SH-SY5Y (cell line): ENCODE measurements around the gene DARS1.

Experiments used
- GATA2 ChIP-seq: IDR thresholded peaks from 2 replicates; pipeline ENCODE4 v1.6.1; 2011; ENCODE audit warnings: mild to moderate bottlenecking, low read depth, low read length
- GATA3 ChIP-seq: IDR thresholded peaks from 2 replicates; pipeline ENCODE4 v1.6.1; 2011; ENCODE audit warnings: low read depth, mild to moderate bottlenecking, low read length, moderate library complexity

DNA sequence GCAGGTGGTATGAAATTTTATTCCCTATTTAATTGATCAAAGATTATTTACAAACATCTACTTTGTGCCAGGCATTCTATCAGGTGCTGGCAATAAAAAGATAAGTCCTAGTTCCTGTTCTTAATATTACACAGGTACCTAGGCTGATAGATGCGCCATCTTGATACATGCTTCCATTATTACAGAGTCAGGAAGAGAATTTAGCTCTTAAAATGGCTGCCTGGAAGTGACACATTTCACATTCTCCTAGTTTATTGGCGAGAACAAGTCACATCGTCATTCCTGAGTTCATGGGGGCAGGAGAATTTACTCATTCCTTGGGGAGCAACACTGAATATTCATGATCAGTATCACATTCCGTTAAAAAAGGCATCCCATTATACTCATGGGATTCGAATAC, 1.1 kb upstream of the DARS1 start:
- TF ChIP-seq GATA3 (no peak), GATA2 (no peak)
